Stomach (tissue), 4 donors: ENCODE data around the gene ARHGAP11A.

Experiments
- POLR2A ChIP-seq, 4 donors: fragments of 450-650 bp; IDR thresholded peaks; one replicate each; pipeline ENCODE4 v1.6.1; 2016; ENCODE audit warnings: antibody characterized with exemption in 4 of 4, control low read depth in 2 of 4, mild to moderate bottlenecking in 1 of 4, moderate library complexity in 1 of 4
- TF ChIP-seq, protein P1 (sequence below), 7 experiments: fragments of 450-650 bp in 4 of 7; fragments of 200-600 bp in 3 of 7; sonication (generic) in 3 of 7; IDR thresholded peaks; one replicate each; pipeline ENCODE4 v1.5.1; 2016 to 2019; ENCODE audit warnings: antibody characterized with exemption in 7 of 7, control low read depth in 2 of 7, mild to moderate bottlenecking in 1 of 7

- TF ChIP-seq, protein P1, sequence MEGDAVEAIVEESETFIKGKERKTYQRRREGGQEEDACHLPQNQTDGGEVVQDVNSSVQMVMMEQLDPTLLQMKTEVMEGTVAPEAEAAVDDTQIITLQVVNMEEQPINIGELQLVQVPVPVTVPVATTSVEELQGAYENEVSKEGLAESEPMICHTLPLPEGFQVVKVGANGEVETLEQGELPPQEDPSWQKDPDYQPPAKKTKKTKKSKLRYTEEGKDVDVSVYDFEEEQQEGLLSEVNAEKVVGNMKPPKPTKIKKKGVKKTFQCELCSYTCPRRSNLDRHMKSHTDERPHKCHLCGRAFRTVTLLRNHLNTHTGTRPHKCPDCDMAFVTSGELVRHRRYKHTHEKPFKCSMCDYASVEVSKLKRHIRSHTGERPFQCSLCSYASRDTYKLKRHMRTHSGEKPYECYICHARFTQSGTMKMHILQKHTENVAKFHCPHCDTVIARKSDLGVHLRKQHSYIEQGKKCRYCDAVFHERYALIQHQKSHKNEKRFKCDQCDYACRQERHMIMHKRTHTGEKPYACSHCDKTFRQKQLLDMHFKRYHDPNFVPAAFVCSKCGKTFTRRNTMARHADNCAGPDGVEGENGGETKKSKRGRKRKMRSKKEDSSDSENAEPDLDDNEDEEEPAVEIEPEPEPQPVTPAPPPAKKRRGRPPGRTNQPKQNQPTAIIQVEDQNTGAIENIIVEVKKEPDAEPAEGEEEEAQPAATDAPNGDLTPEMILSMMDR (IDR thresholded peaks at IDR 0.05): no peak
- no peak for TF ChIP-seq POLR2A (IDR thresholded peaks at IDR 0.05)
These were observed 62.0 kb downstream of the ARHGAP11A start for GRCh38 chr15:32677238-32677750.
